HL-60/S4 treated with phorbol 12-myristate 13-acetate at 8.2 ng/mL for 4 days and 3 days (cell line): ENCODE measurements around the gene HGFAC.
"Not testable (repeated sequence)": the region's sequence is repeated elsewhere in the genome, so short reads cannot be mapped to it uniquely, and the experiment has no call there.

ENCODE experiments used
- in situ Hi-C: fragments of 300-500 bp; cut with MboI; formaldehyde crosslinking; loops from 2 replicates; pipeline ENCODE4 v1.15.0; 2022; ENCODE audit warnings: low sequenced_read_pairs

HGFAC gene

GRCh38 chr4:3410401-3411135 is 31.2 kb upstream of the HGFAC start:
- in situ Hi-C loops, result no loop called here

DNA sequence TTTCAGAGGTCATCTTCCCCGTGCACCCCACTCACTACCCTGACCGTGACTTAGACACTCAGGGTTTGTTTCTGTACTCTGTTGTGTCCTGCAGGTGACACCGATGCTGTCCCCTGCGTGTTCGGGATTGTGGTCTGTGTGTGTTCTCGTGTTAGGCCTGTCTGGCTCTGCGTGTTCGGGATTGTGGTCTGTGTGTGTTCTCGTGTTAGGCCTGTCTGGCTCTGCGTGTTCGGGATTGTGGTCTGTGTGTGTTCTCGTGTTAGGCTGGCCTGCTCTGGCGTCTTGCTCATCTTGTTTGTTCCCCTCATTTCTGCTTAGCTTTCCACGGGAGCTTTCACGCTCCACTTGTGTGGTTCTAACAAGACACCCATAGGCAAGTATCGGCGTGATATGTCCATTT is 30.6 kb upstream of the HGFAC start:
- in situ Hi-C loops, result not testable (repeated sequence)

DNA sequence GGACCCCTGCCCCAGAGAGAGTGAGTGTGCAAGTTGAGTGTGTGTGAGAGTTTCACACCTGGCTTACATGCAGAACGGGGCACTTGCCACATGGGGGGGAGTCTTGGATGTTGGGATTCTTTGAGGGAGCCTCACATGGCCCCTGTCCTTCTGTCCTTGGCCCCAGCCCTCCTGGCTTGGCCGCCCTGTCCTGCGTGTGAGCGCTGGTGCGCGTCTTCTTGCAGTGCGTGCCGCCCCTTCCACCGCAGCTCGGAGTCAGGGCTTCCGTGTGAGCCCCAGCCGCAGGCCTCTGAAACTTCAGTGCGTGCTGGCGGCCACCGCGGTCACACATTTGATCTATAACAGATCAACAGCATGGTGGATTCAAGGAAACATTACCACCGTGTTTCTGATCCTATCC is 30.1 kb upstream of the HGFAC start:
- in situ Hi-C loops, result no loop called here

- in situ Hi-C loops, result no loop called here
Observed at GRCh38 chr4:3412257-3413020, 29.3 kb upstream of the HGFAC start.

DNA sequence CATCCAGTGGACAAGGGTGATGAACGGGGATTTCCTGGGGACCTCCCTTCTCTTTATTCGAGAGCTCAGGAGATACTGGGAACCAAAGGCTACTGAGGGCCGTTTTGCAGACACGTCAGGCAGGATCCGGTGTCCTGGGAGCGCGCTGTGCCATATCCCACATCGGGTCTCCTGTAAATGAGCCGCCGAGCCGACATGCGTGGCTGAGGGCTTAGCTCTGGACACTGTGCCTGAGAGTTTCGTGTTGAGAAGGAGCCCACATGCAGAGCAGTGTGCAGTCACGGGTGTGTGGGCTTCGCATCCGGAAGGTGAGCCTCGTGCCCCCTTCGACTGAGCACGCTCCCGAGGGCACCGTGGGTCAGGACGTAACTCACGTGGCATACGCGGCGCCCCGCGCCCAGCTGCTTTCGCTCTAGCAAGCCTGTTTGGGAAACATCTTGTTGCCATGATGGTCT is 28.5 kb upstream of the HGFAC start:
- in situ Hi-C loops, result no loop called here

GRCh38 chr4:3413675-3414420 is 27.9 kb upstream of the HGFAC start:
- in situ Hi-C loops, result no loop called here

- in situ Hi-C loops, result no loop called here
Observed at GRCh38 chr4:3414421-3415279, 27.1 kb upstream of the HGFAC start.

DNA sequence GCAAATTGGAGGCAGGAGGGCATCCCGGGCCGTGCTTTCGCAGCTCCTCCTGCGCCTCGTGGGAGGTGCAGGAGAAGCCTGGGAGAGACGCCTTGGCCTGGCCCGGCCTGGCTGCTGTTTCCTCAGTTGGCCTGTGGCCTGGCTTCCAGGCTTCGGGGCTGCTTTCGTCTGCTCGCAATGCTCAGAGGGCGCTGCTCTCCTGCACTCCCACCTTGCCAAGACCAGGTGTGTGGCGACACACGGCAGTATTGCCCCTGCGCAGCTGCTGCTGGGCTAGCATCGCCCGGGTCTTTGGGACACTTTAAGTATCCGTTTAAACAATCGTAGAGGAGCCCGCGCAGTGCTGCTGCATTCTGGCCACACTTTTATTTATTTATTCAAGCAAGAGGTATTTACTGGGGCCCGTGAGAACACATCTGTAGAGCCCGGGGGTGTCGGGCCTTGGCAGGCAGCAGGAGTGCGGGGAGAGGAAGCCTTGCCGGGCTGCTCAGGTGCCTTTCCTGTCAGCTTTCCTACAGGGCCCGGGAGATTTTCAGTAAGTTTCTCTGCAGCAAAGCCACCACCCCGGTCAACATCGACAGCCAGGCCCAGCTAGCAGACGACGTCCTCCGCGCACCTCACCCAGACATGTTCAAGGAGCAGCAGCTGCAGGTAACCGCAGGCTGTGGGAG is 26.2 kb upstream of the HGFAC start:
- in situ Hi-C loops, result no loop called here

DNA sequence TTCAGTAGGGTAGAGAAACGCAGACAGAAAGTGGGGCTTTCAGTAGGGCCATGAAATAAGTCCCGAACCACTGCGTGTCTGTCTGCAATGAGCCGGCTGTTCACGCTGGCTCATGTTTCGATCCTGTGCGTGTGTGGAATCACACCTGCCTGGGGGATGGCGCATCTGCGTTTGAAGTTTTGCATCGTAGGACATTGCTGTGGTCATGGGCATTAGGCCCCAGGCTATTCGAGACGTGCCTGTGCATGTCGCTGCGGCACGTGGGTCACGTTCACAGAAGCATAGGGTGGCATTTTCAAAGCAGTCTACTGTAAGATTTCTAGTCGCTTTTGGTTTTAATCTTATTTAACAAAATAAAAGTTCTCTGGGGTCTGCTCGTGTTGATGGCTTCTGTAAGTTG is 25.5 kb upstream of the HGFAC start:
- in situ Hi-C loops, result no loop called here

- in situ Hi-C loops, result no loop called here
Observed at GRCh38 chr4:3416821-3417221, 24.9 kb upstream of the HGFAC start.

DNA sequence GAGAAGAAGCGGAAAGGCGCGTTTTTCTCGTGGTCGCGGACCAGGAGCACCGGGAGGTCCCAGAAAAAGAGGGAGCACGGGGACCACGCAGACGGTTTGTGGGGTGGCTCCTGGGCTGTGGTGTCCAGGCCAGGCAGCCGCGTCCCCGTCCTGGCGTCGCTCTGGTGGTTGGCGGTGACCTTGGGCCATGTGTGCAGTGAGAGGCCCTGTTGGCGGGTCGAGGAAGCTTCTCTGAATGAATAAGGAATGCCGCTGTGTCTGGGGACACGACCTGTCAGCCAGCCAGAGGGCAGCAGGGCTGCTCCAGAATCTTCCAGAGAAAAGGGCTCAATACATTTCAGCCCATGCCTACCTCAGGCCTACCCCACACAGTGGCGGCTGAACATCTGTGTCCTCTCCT is 24.3 kb upstream of the HGFAC start:
- in situ Hi-C loops, result no loop called here

DNA sequence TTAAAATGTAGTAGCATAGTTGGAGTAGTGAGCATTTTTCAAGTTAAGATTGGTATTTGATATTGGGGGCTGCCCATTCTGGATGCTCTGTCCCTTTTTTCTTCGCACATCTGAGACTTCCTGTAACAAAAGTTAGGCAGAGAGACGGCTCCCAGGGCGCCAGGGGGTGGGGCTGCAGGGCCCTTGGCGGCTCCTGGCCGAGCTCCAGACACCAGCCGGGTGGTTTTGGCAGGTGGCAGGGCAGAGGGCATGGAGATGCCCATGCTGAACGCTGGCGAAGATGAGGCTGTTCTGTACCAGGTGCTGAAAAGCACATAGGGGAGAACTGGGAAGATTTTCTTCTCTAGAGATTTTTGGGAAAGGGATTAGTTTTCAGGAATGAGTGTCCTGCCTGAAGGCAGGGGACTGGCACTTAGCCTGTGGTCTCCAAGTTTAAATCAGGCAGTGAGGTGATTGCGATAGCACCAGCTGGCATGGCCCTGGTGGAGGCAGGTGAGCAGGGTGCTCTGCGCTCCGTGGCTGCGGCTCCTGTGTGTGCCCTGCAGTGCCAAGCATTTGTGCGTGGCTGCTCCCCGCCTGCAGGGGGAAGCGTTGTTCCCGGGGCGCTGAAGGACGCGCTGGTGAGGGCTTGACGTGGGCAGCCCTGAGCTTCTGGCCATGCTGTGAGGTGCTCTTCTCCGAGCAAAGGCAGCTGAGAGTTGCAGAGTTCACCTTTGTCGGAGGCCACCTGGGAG is 23.6 kb upstream of the HGFAC start:
- in situ Hi-C loops, result no loop called here

GRCh38 chr4:3419836-3420605 is 21.7 kb upstream of the HGFAC start:
- in situ Hi-C loops, result no loop called here

DNA sequence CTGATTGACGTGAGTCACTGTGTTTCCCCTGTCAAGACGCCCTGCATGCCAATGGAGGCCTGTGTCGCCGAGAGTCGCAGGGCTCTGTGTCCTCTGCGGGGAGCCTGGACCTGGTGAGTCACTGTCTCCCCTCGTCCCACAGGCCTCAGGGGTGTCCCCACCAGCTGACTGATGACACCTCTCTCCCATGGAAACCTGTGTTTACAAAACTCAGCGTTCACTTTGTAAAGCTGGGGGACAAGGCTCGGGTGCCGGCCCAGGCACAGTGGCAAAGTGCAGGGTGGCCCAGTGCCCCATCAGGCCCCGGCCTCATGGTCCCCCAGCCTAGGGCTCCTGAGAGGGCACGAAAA is 21.2 kb upstream of the HGFAC start:
- in situ Hi-C loops, result no loop called here

DNA sequence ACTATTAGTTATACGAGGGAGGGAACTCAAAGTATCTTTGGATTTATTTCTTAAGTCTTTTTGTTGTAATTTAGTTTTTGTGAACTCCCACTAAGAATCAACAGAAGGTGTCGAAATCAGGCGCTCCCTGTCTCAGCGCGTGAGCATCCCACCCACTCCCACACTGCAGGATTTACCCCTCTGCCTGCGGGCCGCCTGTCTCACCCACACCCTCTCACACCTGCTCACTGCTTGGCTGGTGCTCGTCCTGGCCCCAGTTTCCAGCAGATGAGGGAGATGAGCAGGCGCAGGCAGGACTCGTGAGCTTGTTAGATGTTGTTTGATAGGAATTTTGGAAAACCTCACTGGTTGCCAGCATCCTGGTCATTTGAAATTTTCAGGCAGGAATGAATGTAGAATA is 20.8 kb upstream of the HGFAC start:
- in situ Hi-C loops, result no loop called here

DNA sequence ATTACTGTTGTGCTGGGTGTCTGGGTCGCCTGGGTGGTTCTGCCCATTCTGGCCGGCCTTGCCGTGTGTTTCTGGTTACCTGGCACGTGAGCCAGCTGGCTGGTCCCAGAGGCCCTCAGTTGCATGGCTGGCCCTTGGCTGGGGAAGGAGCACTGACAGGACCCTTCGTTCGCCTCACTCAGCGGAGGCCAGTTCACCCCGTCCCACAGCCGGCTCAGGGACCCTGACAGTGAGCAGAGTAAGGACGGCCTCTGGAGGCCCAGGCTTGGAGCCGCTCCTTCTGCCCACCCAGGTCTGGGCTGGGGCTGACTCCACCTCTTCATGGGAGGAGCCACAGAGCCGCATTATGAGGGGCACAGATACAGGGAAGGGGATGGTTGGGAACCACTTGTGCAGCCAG is 20.3 kb upstream of the HGFAC start:
- in situ Hi-C loops, result no loop called here

DNA sequence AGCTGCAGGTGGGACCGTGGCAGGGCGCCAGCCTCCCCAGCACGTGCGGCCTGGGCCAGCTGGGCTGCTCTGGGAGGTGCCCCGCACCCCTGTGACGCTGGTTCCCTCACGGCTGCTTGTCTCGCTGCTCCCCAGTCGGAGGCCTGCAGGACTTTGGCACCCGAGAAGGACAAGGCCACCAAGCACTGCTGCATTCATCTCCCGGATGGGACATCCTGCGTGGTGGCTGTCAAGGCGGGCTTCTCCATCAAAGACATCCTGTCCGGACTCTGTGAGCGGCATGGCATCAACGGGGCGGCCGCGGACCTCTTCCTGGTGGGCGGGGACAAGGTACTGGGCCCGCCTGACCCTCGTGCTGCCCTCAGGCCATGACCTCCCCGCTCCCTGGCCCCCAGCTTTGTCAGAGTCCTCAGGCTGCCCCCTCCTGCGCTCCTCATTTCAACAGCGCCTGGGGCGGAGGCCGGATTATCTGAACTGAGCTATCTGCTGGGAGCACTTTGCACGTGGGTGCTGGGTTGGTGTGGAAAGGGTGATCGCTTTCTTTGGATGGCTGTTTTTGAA is 19.4 kb upstream of the HGFAC start:
- in situ Hi-C loops, result no loop called here

- in situ Hi-C loops, result no loop called here
Observed at GRCh38 chr4:3422808-3423297, 18.9 kb upstream of the HGFAC start.
